ENCODE measurements around the gene HEY2. TPM values are rescaled to one million over a fixed set of nuclear protein-coding genes. Genes with fewer than 3 reads are reported as not detected.

Gene HEY2
- total RNA-seq, 1 experiment from 2014 or later, result not detected

DNA sequence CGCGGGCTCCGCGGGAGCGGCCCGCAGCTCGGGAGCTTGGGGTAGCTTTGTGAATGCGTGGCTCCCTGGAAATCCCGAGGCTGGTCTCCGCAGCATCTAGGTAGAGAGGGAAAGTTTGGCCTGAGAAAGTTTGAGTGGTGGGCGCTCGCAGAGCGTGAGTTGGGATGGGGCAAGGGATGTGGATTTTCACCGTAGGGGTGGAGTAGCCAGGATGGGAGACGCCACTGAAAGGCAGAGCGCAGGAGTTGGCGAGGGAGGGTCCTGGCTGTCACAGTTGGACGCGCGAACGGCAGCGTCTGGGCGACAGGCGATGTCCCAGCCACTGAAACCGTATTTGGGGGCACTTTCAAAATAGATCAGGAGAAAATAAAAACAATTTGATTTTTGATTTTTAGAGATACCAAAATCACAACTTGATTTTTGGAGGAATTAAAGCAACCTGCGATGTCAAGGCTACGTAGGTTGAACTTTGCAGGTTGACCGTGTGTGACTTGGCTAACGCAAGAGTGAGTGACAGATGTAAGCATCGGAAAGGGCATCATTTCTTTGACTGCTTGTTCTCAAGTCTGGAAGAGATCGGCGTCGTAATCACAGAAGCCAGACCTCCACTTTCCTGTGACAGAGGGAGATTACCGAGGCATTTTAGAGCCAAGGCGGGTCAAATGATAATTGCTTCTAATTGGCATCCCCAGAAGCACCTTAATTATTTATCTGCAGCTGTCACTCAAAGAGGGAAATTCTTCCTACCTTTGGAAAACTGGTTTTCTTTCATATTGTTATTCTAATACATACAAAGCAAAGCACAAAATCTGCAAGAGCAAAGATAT is 646 bp downstream of the HEY2 start:
- H3K27ac ChIP-seq (ENCODE audit: low read length), result no peak overlapping the region
- POLR2A ChIA-PET (ENCODE audit: unreplicated experiment), result no interaction called here

DNA sequence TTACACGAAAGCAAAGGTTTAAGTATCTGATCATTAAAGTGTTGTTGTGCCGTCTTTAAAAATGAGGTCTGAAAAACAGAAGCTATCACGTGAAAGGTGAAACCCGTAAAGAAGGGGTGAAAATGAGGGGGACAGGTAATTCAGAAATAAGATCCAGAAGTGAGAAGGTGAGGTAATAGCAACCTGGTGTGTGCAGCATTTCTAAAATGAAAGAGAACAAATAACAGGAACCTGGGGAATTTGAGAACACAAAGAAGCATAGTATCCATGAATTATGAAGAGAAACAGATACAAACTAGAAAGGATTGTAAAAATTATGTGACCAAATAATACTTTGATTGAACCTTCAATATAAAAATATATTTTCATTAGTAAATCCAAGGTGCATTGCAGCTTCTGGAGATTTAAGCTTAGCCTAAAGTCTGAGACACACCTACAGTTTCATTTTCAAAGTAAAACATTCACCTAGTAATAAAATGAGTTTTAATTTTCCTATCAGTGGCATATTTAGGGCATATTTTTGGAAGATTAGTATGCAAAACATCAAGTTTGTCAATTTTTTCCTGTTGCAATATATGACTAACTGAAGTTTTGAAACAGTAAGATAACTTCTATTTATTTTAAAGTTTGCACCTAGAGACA is 1.4 kb downstream of the HEY2 start:
- H3K79me2 ChIP-seq (ENCODE audit: low read length), result no peaks in the 10 kb centered on the region
- intact Hi-C loops (cut with micrococcal nuclease), result no loop called here
- peaks cover 26% of the 10 kb centered on the region for H3K4me1 ChIP-seq (ENCODE audit: insufficient read depth, low read length)
- ATAC-seq (no peak), DNase-seq (no peak)
- no peak overlapping the region for H3K9ac ChIP-seq (ENCODE audit: low read length)
- no peak for TF ChIP-seq EZH2 (IDR thresholded peaks at IDR 0.05; ENCODE audit: low read length, unreplicated experiment)
- TF ChIP-seq, protein P1, sequence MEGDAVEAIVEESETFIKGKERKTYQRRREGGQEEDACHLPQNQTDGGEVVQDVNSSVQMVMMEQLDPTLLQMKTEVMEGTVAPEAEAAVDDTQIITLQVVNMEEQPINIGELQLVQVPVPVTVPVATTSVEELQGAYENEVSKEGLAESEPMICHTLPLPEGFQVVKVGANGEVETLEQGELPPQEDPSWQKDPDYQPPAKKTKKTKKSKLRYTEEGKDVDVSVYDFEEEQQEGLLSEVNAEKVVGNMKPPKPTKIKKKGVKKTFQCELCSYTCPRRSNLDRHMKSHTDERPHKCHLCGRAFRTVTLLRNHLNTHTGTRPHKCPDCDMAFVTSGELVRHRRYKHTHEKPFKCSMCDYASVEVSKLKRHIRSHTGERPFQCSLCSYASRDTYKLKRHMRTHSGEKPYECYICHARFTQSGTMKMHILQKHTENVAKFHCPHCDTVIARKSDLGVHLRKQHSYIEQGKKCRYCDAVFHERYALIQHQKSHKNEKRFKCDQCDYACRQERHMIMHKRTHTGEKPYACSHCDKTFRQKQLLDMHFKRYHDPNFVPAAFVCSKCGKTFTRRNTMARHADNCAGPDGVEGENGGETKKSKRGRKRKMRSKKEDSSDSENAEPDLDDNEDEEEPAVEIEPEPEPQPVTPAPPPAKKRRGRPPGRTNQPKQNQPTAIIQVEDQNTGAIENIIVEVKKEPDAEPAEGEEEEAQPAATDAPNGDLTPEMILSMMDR (conservative IDR thresholded peaks at IDR 0.05; ENCODE audit: low read depth, low read length), result no peak
- TF ChIP-seq EZH2phosphoT487 (IDR thresholded peaks at IDR 0.05; ENCODE audit: borderline replicate concordance, low read length), result no peak
- ChIA-PET POLR2A (ENCODE audit: unreplicated experiment) (no interaction called here), CTCF (no interaction called here)
- no peak overlapping the region for H3K4me3 ChIP-seq (ENCODE audit: low read length)
- BruUV-seq (replicated peaks), result no TSS peak
- H3K9me2 ChIP-seq (replicated peaks; ENCODE audit: low read length), result no peaks in the 10 kb centered on the region
- no peaks in the 10 kb centered on the region for H3K36me3 ChIP-seq (ENCODE audit: low read depth, low read length)
- no peak overlapping the region for H3K27ac ChIP-seq (ENCODE audit: low read length)
- H3K27me3 ChIP-seq (ENCODE audit: low read length), result peaks cover 83% of the 10 kb centered on the region
- no peaks in the 10 kb centered on the region for H4K20me1 ChIP-seq (ENCODE audit: low read length)
- H3K4me2 ChIP-seq (ENCODE audit: low read length), result no peak overlapping the region
- no peaks in the 10 kb centered on the region for H3K9me3 ChIP-seq (ENCODE audit: low read length)
- H2AFZ ChIP-seq (ENCODE audit: low read length), result no peak overlapping the region
- no peaks in the 10 kb centered on the region for H3F3A ChIP-seq (ENCODE audit: low read length, unreplicated experiment)

More for the DNA sequence above, 646 bp downstream of the HEY2 start:
- DNase-seq (no peak), ATAC-seq (peak; percentile 4; the same call in 1 of the 2 replicates)
- Histone ChIP-seq H3K9me3 (ENCODE audit: low read length) (no peaks in the 10 kb centered on the region), H3K4me1 (ENCODE audit: insufficient read depth, low read length) (peaks cover 26% of the 10 kb centered on the region), H3F3A (ENCODE audit: low read length, unreplicated experiment) (no peaks in the 10 kb centered on the region), H3K36me3 (ENCODE audit: low read depth, low read length) (no peaks in the 10 kb centered on the region), H3K4me3 (ENCODE audit: low read length) (peak overlapping the region; percentile 71), H3K79me2 (ENCODE audit: low read length) (no peaks in the 10 kb centered on the region), H3K9ac (ENCODE audit: low read length) (no peak overlapping the region), H3K27me3 (ENCODE audit: low read length) (peaks cover 83% of the 10 kb centered on the region), H4K20me1 (ENCODE audit: low read length) (no peaks in the 10 kb centered on the region), H2AFZ (ENCODE audit: low read length) (peak overlapping the region; percentile 81), H3K9me2 (replicated peaks; ENCODE audit: low read length) (no peaks in the 10 kb centered on the region), H3K4me2 (ENCODE audit: low read length) (peak overlapping the region; percentile 94)
- CTCF ChIA-PET, result no interaction called here
- BruUV-seq (replicated peaks), result no TSS peak
- intact Hi-C loops (cut with micrococcal nuclease), result no loop called here
- TF ChIP-seq EZH2 (IDR thresholded peaks at IDR 0.05; ENCODE audit: low read length, unreplicated experiment) (no peak), EZH2phosphoT487 (IDR thresholded peaks at IDR 0.05; ENCODE audit: borderline replicate concordance, low read length) (no peak; the same call in 1 of the 2 replicates)
- TF ChIP-seq, protein P1 (conservative IDR thresholded peaks at IDR 0.05; ENCODE audit: low read depth, low read length), result no peak

Measured in PC-3 (cell line).